Mammary epithelial cell (primary cell): ENCODE measurements around the gene PPP1R9B.

Experiments used
- CTCF ChIP-seq, 2 donors: IDR thresholded peaks in 1 of 2; conservative IDR thresholded peaks in 1 of 2; 2 replicates each; pipeline ENCODE4 v1.5.1; 2011 to 2012; ENCODE audit warnings: inconsistent platforms in 2 of 2, low read length in 2 of 2, mild to moderate bottlenecking in 2 of 2, control low read depth in 1 of 2, low read depth in 1 of 2; ENCODE audit not compliant: insufficient read depth in 1 of 2; ENCODE audit errors: extremely low read depth in 1 of 2
- EZH2 ChIP-seq: IDR thresholded peaks from 2 replicates; pipeline ENCODE4 v1.6.1; 2012; ENCODE audit warnings: low read length, inconsistent platforms, borderline replicate concordance

- TF ChIP-seq EZH2 (no peak), CTCF (conservative IDR thresholded peaks at IDR 0.05 in 1 of 2, IDR thresholded peaks at IDR 0.05 in 1 of 2; ENCODE audit: extremely low read depth in 1 of 2, insufficient read depth in 1 of 2, low read depth in 1 of 2, low read length in 2 of 2) (no peak)
Measured at GRCh38 chr17:50189550-50190292, 39.2 kb upstream of the PPP1R9B start.
